ENCODE data around the gene IMPDH2.
"Not testable (repeated sequence)": the region's sequence is repeated elsewhere in the genome, so short reads cannot be mapped to it uniquely, and the experiment has no call there.

The IMPDH2 gene

DNA sequence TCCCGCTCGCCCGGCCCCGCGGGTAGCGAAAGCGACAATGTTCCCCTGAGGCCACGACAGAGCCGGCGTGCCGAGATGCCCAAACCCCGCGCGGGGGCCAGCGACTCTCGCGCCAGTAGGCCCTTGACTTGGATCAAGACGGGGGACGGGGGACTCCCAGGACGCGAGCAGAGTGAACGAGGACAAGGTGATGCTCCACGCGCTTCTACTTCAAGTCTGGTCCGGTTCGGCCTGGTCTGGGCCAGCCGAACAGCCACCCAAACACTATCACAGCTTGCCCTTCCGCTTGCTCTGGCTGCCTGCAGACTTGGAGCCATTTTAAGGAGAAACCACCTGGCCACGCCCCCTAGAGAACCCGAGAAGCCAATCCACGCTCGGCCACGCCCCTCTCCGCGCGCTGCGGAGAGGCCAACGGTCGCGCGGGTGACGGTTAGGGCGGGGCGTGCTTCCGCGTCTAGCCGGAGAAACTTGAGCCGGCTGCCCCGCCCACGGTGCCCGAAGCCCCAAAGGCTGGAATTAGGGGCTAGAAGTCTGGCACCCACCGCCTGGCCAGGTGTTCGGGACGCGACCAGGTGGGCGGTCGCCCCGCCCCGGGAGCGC is 7.9 kb downstream of the IMPDH2 start:
- DNase-seq, result peak; percentile 99

DNA sequence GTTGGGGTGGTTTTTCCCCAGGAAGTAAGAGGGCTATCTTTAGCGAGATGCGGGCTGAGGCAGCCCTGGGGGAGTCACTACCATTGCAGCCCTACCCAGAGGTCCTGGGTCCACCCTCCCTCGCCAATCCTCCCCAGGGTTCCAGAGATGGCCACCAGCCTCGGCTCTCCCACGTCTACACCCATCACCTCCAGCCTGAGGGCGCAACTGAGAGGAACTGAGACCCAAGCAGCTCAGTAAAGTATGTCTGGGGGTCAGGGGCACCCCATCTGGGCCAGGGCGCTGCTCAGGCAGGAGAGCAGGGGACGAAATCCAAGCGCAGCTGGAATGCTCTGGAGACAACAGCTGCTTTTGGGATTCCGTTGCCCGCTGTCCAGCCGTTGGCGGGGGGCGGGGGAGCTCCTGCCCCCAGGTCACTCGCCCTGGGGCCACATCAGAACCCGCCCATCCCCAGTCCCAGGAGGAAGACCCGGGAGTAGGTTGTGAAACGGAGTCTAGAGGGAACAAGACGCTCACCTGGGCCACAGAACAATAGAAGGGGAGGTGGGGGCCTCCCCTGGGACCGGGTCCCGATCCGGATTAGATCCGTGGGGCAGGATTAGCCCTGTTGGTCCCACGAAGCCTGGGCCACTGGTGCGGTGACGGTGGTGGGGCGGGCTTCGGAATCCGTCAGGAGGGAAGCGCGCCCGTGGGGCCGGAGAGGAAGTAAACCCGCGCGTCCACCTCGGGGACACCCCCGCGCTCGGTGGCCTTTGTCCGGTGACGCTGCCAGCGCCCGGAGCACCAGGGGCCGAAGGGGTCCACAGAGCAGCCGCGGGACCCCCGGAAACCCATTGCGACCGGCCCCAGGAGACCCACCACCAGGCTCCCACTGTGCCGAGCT is 8.6 kb downstream of the IMPDH2 start:
- DNase-seq, result peak; percentile 39

DNA sequence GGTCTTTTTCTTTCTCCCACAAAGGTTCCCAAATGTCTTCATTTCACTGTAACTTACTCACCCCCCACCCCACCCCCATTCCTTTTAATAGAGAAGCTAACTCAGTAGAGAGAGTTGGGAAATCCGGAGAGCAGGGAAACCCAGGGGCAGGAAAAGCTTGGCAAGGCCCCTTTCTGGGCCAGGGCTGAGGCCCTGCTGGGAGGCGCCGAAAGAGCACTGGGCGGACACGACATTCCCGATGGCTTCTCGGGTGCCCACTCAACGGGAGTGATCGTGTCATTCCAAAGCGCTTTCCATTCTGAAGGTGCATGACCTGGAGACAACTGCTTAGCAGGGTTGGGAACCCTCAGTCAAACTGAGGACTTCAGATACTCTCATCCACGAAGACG is 9.3 kb downstream of the IMPDH2 start:
- DNase-seq, result no peak

DNA sequence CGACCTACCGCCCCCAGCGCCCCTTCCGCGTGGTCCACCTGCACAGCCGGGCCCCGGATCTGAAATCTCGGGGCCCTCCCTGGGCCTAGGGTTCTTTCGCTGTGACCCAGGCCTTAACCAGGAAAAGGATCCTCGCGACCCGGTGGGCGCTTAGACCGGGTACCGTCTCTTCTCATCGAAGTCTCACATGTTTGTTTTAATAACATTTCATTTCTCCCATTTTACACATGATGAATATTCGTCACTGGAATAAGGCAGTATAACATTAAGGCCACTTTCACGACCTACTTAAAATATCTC is 10.5 kb downstream of the IMPDH2 start:
- DNase-seq, result no peak

DNA sequence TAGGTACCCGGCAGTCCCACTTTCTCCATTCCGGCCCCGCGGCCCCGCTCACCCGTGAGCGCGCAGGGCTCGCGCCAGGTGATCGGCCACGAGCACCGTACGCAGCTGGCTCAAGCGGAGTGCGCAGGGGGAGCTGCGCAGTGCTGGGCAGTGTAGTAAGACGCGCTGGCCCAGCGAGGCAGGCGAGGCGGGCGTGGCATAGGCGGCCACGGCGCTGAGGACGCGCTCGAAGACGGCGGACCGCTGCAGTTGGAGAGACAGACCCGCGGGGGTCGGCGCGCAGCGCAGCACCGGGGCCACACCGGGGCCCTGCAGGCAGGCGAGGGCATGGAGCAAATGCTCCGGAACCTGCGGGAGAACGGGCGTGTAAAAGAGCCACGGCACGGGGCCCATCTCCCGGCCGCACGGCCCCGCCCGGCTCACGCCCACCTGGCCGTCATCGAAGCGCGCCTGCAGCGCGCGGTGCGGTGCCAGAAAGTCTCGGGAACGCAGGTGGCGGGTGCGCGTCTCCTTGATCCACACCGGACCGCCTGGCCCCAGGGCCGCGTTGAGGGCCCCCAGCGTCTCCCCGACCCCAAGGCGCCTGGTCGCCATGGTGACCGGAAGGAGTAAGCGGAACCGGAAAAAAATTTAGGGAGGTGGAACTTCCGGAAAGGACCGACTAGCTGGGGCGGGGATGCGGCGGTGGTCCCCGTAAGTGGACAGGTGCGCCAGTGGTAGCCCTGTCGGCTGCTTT is 11.1 kb downstream of the IMPDH2 start, which contains the start of gene DALRD3:
Gene DALRD3, minus strand, starts transcription at position 610 of the 736 bp plus-strand sequence. Its CDS starts 16 bp downstream, at position 594.
- DNase-seq, result peak; percentile 72

DNA sequence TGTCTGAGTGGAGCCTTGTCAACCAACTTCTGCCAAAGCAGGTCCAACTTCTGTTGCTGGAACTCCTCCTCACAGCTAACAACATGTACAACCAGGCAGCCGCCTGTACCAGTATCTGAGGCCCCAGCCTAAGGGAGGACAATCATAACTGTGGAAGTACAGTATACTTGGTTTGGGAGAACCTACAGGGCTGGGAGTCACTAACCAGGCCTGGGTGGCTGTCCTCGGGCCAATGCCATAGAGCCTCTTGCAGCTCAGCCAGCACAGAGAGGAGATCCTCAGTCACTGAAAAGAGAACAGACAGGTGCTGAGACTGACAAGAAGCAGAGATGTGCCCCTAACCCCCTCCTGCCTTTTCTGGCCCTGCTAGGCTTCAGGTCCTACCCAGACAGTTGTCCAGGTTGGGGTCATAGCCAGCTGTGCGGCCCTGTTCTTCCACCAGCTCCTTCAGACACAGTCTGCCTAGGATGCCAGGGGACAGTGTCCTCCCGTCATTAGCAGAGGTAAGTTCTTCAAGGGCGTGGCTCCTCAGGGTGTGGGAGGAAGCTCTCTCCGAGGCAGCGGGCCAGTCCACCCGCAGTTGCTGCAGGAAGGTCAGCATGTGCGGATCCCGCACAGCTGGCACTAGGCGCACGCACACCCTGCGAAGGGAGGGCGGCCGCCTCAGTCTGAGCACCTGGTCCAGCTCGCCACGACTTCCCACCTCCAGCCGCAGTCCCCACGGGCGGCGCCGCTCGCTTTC is 11.8 kb downstream of the IMPDH2 start:
- DNase-seq, result no peak

DNA sequence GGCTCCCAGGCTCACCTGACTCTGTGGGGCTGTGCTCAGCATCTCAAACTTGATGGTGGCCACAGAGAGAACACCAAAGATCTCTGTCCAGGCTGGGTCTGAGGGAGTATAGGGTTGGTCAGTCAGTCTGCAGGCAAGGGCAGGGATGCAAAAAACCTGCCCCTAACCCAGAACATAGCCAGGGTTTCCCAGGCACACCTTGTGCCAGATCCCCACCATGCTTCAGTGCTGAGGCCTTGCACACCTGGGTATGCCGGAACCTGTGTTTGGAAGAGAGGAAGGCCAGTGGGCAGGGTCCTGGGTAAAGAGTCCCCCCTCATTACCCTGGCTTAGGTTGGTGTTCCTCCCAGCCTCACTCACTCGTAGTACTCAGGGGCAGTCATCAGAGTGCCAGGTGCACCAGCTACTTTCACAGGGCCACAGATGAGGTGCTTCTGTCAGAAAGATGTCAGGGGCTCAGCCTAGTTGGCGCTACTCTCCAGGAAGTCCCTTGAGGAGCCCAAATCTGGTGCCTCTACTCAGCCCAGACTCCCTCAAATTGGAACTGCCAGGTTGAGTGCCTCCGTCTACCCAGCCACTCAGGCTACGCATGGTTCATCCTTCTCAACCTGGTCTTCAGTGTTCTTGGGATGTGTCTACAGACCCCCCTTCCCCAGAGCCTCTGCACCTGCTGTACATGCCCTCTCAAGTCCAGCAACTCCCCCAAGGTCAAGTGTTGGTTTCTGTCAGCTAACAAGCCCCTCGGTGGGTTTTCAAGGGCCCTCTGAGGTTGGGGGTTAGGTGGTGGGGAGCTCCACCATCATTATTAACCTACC is 12.6 kb downstream of the IMPDH2 start:
- no peak for DNase-seq

DNA sequence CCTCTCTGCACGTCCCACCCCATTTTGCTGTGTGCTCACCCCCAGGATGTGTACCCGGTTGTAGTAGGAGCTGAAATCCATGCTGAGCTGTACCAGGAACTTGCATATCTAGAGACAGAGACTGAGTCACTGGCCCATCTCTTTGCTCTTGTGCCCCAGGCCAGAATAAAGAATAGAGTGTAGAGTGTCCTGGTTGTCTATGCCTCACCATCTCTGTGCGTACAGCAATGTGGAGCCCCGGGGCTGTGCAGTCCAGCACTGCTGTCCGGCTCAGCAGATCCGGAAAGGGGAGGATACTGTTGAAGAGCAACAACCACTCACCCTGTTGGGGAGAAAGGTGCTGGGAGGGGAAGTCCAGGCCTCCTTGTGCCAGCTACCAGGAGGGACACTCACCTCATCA is 13.4 kb downstream of the IMPDH2 start:
- no peak for DNase-seq

DNA sequence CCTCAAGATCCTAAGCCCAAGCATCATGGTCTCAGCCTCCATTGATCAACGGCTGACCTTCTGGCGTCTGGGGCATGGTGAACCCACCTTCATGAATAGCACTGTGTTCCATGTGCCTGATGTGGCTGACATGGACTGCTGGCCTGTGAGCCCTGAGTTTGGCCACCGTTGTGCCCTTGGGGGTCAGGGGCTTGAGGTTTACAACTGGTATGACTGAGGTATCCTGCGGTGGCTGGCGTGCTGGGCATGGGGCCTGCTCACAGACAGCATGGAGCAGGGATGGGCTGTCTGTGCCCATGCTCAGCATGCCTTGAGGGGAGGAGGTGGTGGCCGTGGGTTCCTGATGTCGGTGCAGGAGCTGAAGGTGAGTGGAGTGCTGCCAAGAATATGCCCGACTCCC is 14.1 kb downstream of the IMPDH2 start:
- no peak for DNase-seq

DNA sequence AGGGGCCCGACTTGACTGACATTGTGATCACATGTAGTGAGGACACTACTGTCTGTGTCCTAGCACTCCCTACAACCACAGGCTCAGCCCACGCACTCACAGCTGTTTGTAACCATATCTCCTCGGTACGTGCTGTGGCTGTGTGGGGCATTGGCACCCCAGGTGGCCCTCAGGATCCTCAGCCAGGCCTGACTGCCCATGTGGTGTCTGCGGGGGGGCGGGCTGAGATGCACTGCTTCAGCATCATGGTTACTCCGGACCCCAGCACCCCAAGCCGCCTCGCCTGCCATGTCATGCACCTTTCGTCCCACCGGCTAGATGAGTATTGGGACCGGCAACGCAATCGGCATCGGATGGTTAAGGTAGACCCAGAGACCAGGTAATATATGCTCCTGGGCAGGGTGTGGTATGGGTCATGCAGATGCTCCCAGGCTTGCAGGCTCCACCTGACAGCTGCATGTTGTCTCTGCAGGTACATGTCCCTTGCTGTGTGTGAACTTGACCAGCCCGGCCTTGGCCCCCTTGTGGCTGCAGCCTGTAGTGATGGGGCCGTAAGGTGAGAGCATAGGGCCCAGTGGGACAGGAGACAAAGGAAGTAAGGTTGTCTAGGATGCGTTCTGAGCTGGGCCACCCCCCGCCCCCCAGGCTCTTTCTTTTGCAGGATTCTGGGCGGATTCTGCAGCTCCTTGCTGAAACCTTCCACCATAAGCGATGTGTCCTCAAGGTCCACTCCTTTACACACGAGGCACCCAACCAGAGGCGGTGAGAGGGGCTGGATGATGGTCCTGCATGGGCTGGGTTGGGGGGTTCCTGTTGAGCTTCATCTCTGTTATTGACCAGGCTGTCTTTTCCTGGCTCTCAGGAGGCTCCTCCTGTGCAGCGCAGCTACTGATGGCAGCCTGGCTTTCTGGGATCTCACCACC is 15.2 kb downstream of the IMPDH2 start:
- DNase-seq, result peak; percentile 66

DNA sequence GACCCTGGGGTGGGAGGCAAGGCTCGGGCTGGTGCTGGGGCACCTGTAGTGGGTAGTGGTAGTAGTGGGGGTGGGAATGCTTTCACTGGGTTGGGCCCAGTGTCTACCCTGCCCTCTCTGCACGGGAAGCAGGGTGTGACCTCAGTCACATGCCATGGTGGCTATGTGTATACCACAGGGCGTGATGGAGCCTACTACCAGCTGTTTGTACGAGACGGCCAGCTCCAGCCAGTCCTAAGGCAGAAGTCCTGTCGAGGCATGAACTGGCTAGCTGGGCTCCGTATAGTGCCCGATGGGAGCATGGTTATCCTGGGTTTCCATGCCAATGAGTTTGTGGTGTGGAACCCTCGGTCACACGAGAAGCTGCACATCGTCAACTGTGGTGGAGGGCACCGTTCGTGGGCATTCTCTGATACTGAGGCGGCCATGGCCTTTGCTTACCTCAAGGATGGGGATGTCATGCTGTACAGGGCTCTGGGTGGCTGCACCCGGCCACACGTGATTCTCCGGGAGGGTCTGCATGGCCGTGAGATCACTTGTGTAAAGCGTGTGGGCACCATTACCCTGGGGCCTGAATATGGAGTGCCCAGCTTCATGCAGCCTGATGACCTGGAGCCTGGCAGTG is 16.0 kb downstream of the IMPDH2 start:
- no peak for DNase-seq

DNA sequence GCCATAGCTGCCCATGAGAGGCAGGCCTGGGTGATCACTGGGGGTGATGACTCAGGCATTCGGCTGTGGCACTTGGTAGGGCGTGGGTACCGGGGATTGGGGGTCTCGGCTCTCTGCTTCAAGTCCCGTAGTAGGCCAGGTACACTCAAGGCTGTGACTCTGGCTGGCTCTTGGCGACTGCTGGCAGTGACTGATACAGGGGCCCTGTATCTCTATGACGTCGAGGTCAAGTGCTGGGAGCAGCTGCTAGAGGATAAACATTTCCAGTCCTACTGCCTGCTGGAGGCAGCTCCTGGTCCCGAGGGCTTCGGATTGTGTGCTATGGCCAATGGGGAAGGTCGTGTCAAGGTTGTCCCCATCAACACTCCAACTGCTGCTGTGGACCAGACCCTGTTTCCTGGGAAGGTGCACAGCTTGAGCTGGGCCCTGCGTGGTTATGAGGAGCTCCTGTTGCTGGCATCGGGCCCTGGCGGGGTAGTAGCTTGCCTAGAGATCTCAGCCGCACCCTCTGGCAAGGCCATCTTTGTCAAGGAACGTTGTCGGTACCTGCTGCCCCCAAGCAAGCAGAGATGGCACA is 16.7 kb downstream of the IMPDH2 start:
- no peak for DNase-seq

DNA sequence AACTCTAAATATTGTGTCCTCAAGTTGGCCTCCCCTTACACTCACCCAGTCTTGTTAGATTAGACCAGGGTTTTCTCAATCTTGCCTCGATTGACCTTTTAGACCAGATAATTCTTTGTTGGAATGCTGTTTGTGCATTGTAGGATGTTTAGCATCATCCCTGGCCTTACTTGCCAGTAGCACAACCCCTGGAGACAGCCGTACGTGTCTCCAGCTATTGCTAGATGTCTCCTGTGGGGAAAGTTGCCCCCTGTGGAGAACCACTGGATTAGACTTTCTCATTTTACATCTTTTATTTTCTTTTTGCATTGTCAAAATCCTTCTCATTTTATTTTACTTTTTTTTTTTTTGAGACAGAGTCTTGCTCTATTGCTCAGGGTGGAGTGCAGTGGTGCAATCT is 19.8 kb downstream of the IMPDH2 start:
- DNase-seq, result no peak

DNA sequence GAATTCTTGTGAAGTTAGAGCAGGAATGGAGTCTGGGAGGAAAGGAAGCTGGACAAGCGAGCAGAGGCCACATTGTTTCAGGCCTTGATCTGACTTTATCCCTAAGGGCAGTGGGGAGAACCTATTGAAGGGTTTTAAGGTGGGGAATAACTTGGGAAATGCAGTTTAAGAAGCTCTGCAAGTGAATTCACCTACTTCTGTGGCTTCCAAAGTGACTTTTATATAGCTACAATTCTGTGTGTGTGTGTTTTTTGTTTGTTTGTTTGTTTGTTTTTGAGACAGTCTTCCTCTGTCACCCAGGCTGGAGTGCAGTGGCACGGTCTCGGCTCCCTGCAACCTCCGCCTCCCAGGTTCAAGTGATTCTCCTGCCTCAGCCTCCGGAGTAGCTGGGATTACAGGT is 20.6 kb downstream of the IMPDH2 start:
- DNase-seq, result not testable (repeated sequence)

DNA sequence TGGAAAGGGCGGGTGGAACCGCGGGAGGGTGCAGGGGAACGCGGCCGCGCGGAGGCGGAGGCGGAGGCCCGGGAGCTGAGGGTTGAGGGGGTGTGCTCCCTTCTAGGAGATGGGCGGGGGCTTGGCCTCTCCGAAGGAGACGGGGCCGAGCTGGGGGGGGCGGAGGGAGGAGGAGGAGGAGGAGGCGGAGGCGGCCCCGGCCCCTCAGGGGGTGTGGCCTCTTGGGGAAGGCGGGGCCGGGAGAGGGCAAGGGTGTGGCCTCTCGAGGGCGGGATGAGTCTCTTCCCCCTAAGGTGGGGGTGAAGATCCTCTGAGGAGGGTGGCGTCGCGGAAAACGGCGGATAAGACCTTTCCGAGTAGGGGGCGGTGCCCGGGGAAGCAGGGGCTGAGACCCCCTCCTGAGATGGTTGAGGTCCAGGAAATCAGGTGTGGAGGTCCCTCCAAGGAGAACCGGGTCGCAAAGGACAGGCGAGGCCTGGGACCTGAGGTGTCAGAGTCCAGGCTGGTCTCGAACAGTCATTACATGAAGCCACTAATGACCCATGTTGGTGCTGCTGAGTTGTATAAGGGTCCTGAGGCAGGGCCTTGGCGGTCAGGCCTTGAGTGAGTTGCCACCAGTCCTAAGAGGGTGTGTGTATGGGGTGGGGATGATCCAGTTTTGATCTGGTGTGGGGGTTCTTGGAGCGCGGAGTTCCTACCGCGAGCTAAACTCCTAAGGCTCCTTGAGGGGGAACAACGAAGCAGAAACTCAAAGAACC is 21.2 kb downstream of the IMPDH2 start:
- peak; percentile 93 for DNase-seq

DNA sequence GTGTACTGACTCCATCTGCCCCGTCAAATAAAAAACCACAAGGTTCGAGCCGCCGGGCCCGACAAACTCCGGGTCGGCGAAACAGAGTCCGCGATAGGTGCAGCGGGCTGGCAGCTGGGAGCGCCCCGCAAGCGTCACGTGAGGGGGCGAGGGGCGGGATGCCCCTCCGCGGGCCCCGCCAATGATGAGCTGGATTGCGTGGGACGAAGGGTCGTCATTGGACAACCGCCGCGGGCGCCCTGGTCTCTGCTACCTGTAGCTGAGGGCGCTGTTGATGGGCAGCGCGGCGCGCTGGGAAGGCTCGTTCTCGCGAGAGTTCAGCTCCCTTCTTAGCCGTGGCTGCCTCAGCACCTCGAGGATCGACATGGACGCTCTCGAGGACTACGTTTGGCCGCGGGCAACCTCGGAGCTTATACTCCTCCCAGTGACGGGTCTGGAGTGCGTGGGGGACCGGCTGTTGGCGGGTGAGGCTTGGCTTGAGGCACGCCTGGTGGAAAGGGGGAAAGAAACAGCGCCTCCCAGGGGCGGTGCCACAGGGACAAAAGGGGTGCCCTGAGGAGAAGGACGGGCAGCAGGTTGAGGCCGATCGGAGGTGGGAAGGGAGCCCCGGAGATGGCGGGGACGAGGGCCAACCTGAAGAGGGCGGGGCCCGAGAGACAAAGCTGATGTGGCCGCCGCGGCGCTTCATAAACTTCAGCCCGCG is 22.0 kb downstream of the IMPDH2 start, which contains the start of gene WDR6:
Gene WDR6, plus strand, starts transcription at position 324 of the 703 bp plus-strand sequence. Its CDS starts 41 bp downstream, at position 365.
- peak; percentile 98 for DNase-seq

DNA sequence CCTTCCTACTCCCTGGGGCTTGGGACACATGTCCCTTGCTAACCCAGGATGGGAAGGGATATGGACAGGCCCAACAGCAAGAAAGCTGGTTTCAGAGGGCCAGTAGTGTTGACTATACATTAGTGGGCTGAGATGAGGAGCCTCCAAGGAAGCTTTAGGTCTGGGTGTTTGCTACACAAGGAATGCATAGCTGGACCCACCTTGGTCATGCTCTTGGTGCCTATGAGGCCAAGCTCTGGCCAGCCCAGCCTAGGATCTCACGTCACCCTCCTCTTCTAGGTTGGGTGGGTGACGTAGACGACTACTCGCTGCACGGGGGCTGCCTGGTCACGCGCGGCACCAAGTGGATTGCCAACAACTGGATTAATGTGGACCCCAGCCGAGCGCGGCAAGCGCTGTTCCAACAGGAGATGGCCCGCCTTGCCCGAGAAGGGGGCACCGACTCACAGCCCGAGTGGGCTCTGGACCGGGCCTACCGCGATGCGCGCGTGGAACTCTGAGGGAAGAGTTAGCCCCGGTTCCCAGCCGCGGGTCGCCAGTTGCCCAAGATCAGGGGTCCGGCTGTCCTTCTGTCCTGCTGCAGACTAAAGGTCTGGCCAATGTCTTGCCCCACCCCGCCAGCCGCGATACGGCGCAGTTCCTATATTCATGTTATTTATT is 22.7 kb downstream of the IMPDH2 start:
- DNase-seq, result no peak

DNA sequence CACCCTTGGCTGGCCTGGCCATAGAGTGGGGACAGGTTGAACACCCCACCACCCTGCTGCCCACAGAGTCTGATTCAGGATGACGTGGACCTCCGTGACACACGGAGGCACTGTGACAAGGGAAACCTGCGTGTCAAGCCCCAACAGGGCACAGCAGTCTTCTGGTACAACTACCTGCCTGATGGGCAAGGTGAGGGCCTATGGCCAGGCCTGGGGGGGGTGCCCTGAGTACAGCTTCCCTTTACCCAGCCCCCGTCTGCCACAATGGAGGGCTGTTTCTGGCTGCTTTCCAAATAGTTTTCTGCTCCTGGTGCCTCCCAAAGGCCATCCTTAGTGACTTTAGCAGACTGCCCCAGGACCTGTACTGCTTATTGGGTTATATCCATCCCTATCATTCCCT is 23.2 kb downstream of the IMPDH2 start:
- no peak for DNase-seq

Measured in CD4-positive, alpha-beta T cell treated with Interleukin-10 for 1 hour (primary cell).